ENCODE measurements around the gene VPS11. TPM values are rescaled to one million over a fixed set of nuclear protein-coding genes. Genes with fewer than 3 reads are reported as not detected.

Gene VPS11
- total RNA-seq, 4 donors from 2014 or later = 27.4 to 40.2 (median 32.4) TPM

GRCh38 chr11:119107538-119108145, 40.0 kb downstream of the VPS11 start:
- Histone ChIP-seq H3K9me3 (no peaks in the 10 kb centered on the region), H3K36me3 (peaks cover 15 to 24% (median 24%) of the 10 kb centered on the region in 4 donors), H3K27ac (replicated peaks in 1 of 4) (peak overlapping the region; percentile 81 to 90 (median 86)), H3K4me1 (peaks cover 33 to 51% (median 49%) of the 10 kb centered on the region in 4 donors), H3K27me3 (no peaks in the 10 kb centered on the region), H3K4me3 (peak overlapping the region; percentile 86 to 99 (median 98))
- intact Hi-C loops (cut with DNase I) = no loop called here
- 0% methylated on average over 10 of the region's 65 CpGs for WGBS
- no peak for TF ChIP-seq POLR2AphosphoS5 (IDR thresholded peaks at IDR 0.05)
- no peak for TF ChIP-seq EP300 (IDR thresholded peaks at IDR 0.05)
- no peak for TF ChIP-seq POLR2A (IDR thresholded peaks at IDR 0.05; ENCODE audit: low read depth)
- no peak for TF ChIP-seq CTCF (IDR thresholded peaks at IDR 0.05)
- DNase-seq (ENCODE audit: extremely low spot score) = no peak

- intact Hi-C loops (cut with DNase I) = no loop called here
- no peak for DNase-seq (ENCODE audit: extremely low spot score)
- H3K4me3 ChIP-seq = peak overlapping the region; percentile 86 to 99 (median 98)
- peak overlapping the region; percentile 81 to 90 (median 86) for H3K27ac ChIP-seq (replicated peaks in 1 of 4)
- H3K4me1 ChIP-seq = peaks cover 26 to 45% (median 42%) of the 10 kb centered on the region in 4 donors
- 21% methylated on average over 5 of the region's 8 CpGs for WGBS
- no peaks in the 10 kb centered on the region for H3K27me3 ChIP-seq
- peaks cover 16 to 31% (median 30%) of the 10 kb centered on the region in 4 donors for H3K36me3 ChIP-seq
- TF ChIP-seq CTCF (IDR thresholded peaks at IDR 0.05) (no peak), POLR2A (IDR thresholded peaks at IDR 0.05; ENCODE audit: low read depth) (no peak), POLR2AphosphoS5 (IDR thresholded peaks at IDR 0.05) (no peak), EP300 (IDR thresholded peaks at IDR 0.05) (no peak)
- H3K9me3 ChIP-seq = no peaks in the 10 kb centered on the region
Measured at GRCh38 chr11:119108146-119108856, 40.7 kb downstream of the VPS11 start.

GRCh38 chr11:119108857-119109221, 41.2 kb downstream of the VPS11 start:
- no peak for TF ChIP-seq EP300 (IDR thresholded peaks at IDR 0.05)
- Histone ChIP-seq H3K4me3 (peak overlapping the region; percentile 86 to 99 (median 98)), H3K4me1 (peaks cover 23 to 39% (median 38%) of the 10 kb centered on the region in 4 donors), H3K27ac (replicated peaks in 1 of 4) (no peak overlapping the region), H3K27me3 (no peaks in the 10 kb centered on the region), H3K36me3 (peaks cover 21 to 36% (median 36%) of the 10 kb centered on the region in 4 donors), H3K9me3 (no peaks in the 10 kb centered on the region)
- WGBS = 73% methylated on average over 2 of the region's 2 CpGs
- intact Hi-C loops (cut with DNase I) = no loop called here
- no peak for DNase-seq (ENCODE audit: extremely low spot score)

- Histone ChIP-seq H3K36me3 (peaks cover 31 to 46% (median 45%) of the 10 kb centered on the region in 4 donors), H3K4me3 (no peak overlapping the region), H3K27ac (replicated peaks in 1 of 4) (no peak overlapping the region), H3K4me1 (peaks cover 23 to 38% (median 37%) of the 10 kb centered on the region in 4 donors), H3K27me3 (no peaks in the 10 kb centered on the region), H3K9me3 (no peaks in the 10 kb centered on the region)
- DNase-seq (ENCODE audit: extremely low spot score) = no peak
- WGBS = 100% methylated on average over 1 of the region's 3 CpGs
- TF ChIP-seq EP300 (IDR thresholded peaks at IDR 0.05) (no peak), CTCF (IDR thresholded peaks at IDR 0.05) (no peak), POLR2AphosphoS5 (IDR thresholded peaks at IDR 0.05) (no peak), POLR2A (IDR thresholded peaks at IDR 0.05; ENCODE audit: low read depth) (no peak)
- intact Hi-C loops (cut with DNase I) = no loop called here
Measured at GRCh38 chr11:119109843-119110242, 42.2 kb downstream of the VPS11 start.

- Histone ChIP-seq H3K27me3 (no peaks in the 10 kb centered on the region), H3K4me1 (peaks cover 23 to 38% (median 37%) of the 10 kb centered on the region in 4 donors), H3K4me3 (no peak overlapping the region), H3K27ac (replicated peaks in 1 of 4) (no peak overlapping the region), H3K9me3 (no peaks in the 10 kb centered on the region), H3K36me3 (peaks cover 33 to 52% (median 49%) of the 10 kb centered on the region in 4 donors)
- no peak for TF ChIP-seq POLR2AphosphoS5 (IDR thresholded peaks at IDR 0.05)
- DNase-seq (ENCODE audit: extremely low spot score) = no peak
- intact Hi-C loops (cut with DNase I) = no loop called here
- WGBS = 82% methylated on average over 4 of the region's 10 CpGs
Measured at GRCh38 chr11:119110439-119110838, 42.8 kb downstream of the VPS11 start.
